SW480 (cell line): Measurements from ENCODE around the gene TMEM109.

Experiments
- DNase-seq: peaks from one replicate; pipeline ENCODE4 v3.0.0-alpha.2; 2016; ENCODE audit warnings: low spot score

Gene TMEM109

GRCh38 chr11:60925868-60926267, 11.9 kb downstream of the TMEM109 start:
- DNase-seq: peak; percentile 23

- no peak for DNase-seq
Measured at GRCh38 chr11:60926500-60926899, 12.5 kb downstream of the TMEM109 start.

GRCh38 chr11:60927061-60927592, 13.2 kb downstream of the TMEM109 start:
- no peak for DNase-seq

GRCh38 chr11:60927600-60927999, 13.6 kb downstream of the TMEM109 start:
- no peak for DNase-seq

- DNase-seq: no peak
Measured at GRCh38 chr11:60928563-60929001, 14.6 kb downstream of the TMEM109 start.

GRCh38 chr11:60929764-60930163, 15.8 kb downstream of the TMEM109 start:
- DNase-seq: no peak

GRCh38 chr11:60930394-60930793, 16.4 kb downstream of the TMEM109 start:
- no peak for DNase-seq

- DNase-seq: no peak
Measured at GRCh38 chr11:60931917-60932316, 18.0 kb downstream of the TMEM109 start.

GRCh38 chr11:60932605-60933356, 18.8 kb downstream of the TMEM109 start:
- DNase-seq: no peak

- no peak for DNase-seq
Measured at GRCh38 chr11:60933416-60934123, 19.6 kb downstream of the TMEM109 start.

GRCh38 chr11:60934124-60934789, 20.3 kb downstream of the TMEM109 start:
- DNase-seq: no peak

- DNase-seq: no peak
Measured at GRCh38 chr11:60934790-60935605, 21.0 kb downstream of the TMEM109 start.

- DNase-seq: no peak
Measured at GRCh38 chr11:60935676-60936442, 21.9 kb downstream of the TMEM109 start.

- no peak for DNase-seq
Measured at GRCh38 chr11:60936467-60937143, 22.6 kb downstream of the TMEM109 start.

GRCh38 chr11:60937144-60937527, 23.2 kb downstream of the TMEM109 start:
- DNase-seq: no peak

- no peak for DNase-seq
Measured at GRCh38 chr11:60937811-60938210, 23.9 kb downstream of the TMEM109 start.

- no peak for DNase-seq
Measured at GRCh38 chr11:60938500-60938899, 24.5 kb downstream of the TMEM109 start.

GRCh38 chr11:60939301-60939700, 25.3 kb downstream of the TMEM109 start:
- DNase-seq: no peak

GRCh38 chr11:60939855-60940254, 25.9 kb downstream of the TMEM109 start:
- peak; percentile 13 for DNase-seq

- no peak for DNase-seq
Measured at GRCh38 chr11:60941371-60942119, 27.6 kb downstream of the TMEM109 start.
